IMR-90 (cell line): ENCODE results near the gene PLXNA4. TPM values are rescaled to one million over a fixed set of nuclear protein-coding genes. Genes with fewer than 3 reads are reported as not detected.

ENCODE experiments used
- ATAC-seq: fragments of 200-7000 bp; cut with Tn5 transposase; 2 replicates; pipeline ENCODE4 v1.9.1; 2020; ENCODE audit warnings: low read depth, mild to moderate bottlenecking, moderate library complexity
- BruUV-seq: library from RNA; stranded (reverse); fragments of 400-500 nt; replicated peaks from 2 replicates; lab custom pipeline; 2021; lab: Mats Ljungman, UMichigan
- CTCF ChIA-PET: fragments of 300-600 bp; formaldehyde crosslinking; extraction: SDS; loops from one replicate; lab custom pipeline; 2021; ENCODE audit warnings: antibody characterized with exemption; lab: Yijun Ruan, JAX
- POLR2A ChIA-PET: fragments of 300-600 bp; sonication (Branson Sonifier 250); formaldehyde crosslinking; loops from one replicate; lab custom pipeline; 2022; ENCODE audit warnings: antibody characterized with exemption; ENCODE audit not compliant: unreplicated experiment; lab: Charles Lee
- DNase-seq: peaks from one replicate; pipeline ENCODE4 v3.0.0; 2013
- H2AFZ ChIP-seq: replicated peaks from 2 replicates; pipeline ENCODE3; 2013; ENCODE audit warnings: low read length, mild to moderate bottlenecking; ENCODE audit not compliant: poor library complexity
- H2AK5ac ChIP-seq: 2 replicates; pipeline ENCODE4 v1.6.1; 2013; ENCODE audit warnings: low read depth, low read length, inconsistent platforms
- H2AK9ac ChIP-seq: replicated peaks from 2 replicates; pipeline ENCODE3; 2013; ENCODE audit warnings: mild to moderate bottlenecking, low read depth, low read length, moderate library complexity; ENCODE audit not compliant: poor library complexity
- H2BK120ac ChIP-seq: 2 replicates; pipeline ENCODE4 v1.6.1; 2013; ENCODE audit warnings: low read depth, low read length, inconsistent platforms
- H2BK15ac ChIP-seq: 3 replicates; pipeline ENCODE4 v1.6.1; 2013; ENCODE audit warnings: low read depth, low read length, inconsistent platforms
- H2BK20ac ChIP-seq: 2 replicates; pipeline ENCODE4 v1.6.1; 2013; ENCODE audit warnings: low read depth, mild to moderate bottlenecking, inconsistent platforms, low read length, moderate library complexity
- H2BK5ac ChIP-seq: 2 replicates; pipeline ENCODE4 v1.6.1; 2013; ENCODE audit warnings: mild to moderate bottlenecking, low read depth, low read length, inconsistent platforms; ENCODE audit not compliant: poor library complexity, severe bottlenecking
- H3K14ac ChIP-seq: replicated peaks from 2 replicates; pipeline ENCODE4 v1.6.1; 2013; ENCODE audit warnings: low read depth, low read length, inconsistent platforms
- H3K18ac ChIP-seq: 2 replicates; pipeline ENCODE4 v1.6.1; 2013; ENCODE audit warnings: low read depth, low read length, control low read depth
- H3K23ac ChIP-seq: 2 replicates; pipeline ENCODE4 v1.6.1; 2013; ENCODE audit warnings: low read depth, low read length, inconsistent platforms
- H3K27ac ChIP-seq: 2 replicates; pipeline ENCODE4 v1.5.1; 2013; ENCODE audit warnings: mild to moderate bottlenecking, control low read depth, low read length; ENCODE audit not compliant: insufficient read depth
- H3K27me3 ChIP-seq: 2 replicates; pipeline ENCODE4 v1.6.1; 2013; ENCODE audit warnings: low read length; ENCODE audit not compliant: control insufficient read depth, insufficient read depth
- H3K36me3 ChIP-seq: 2 replicates; pipeline ENCODE4 v1.6.1; 2013; ENCODE audit warnings: low read length, mixed read lengths; ENCODE audit not compliant: control insufficient read depth, insufficient read depth
- H3K4ac ChIP-seq: 2 replicates; pipeline ENCODE4 v1.6.1; 2013; ENCODE audit warnings: low read depth, low read length, inconsistent platforms
- H3K4me1 ChIP-seq: 2 replicates; pipeline ENCODE4 v1.6.1; 2013; ENCODE audit warnings: low read length, mixed read lengths; ENCODE audit not compliant: control insufficient read depth, insufficient read depth
- H3K4me2 ChIP-seq: 2 replicates; pipeline ENCODE4 v1.6.1; 2013; ENCODE audit warnings: low read depth, mild to moderate bottlenecking, control low read depth, low read length, moderate library complexity
- H3K4me3 ChIP-seq: 2 replicates; pipeline ENCODE4 v1.5.1; 2013; ENCODE audit warnings: low read depth, mild to moderate bottlenecking, control low read depth, low read length, moderate library complexity; ENCODE audit not compliant: insufficient read depth
- H3K56ac ChIP-seq: 2 replicates; pipeline ENCODE4 v1.6.1; 2013; ENCODE audit warnings: low read length, inconsistent platforms; ENCODE audit not compliant: insufficient read depth; ENCODE audit errors: extremely low read depth
- H3K79me1 ChIP-seq, 2 experiments: 2 replicates each; pipeline ENCODE4 v1.6.1; 2013; ENCODE audit warnings: low read length in 2 of 2, inconsistent platforms in 1 of 2, low read depth in 1 of 2
- H3K9ac ChIP-seq: 2 replicates; pipeline ENCODE4 v1.6.1; 2013; ENCODE audit warnings: low read depth, low read length, control low read depth
- H3K9me1 ChIP-seq: 2 replicates; pipeline ENCODE4 v1.6.1; 2013; ENCODE audit warnings: low read length, inconsistent platforms; ENCODE audit not compliant: insufficient read depth
- H3K9me3 ChIP-seq: 2 replicates; pipeline ENCODE4 v1.6.1; 2013; ENCODE audit warnings: low read length; ENCODE audit not compliant: control insufficient read depth, insufficient read depth
- H4K20me1 ChIP-seq: 2 replicates; pipeline ENCODE4 v1.6.1; 2013; ENCODE audit warnings: low read length, inconsistent platforms; ENCODE audit not compliant: insufficient read depth
- H4K5ac ChIP-seq: 2 replicates; pipeline ENCODE4 v1.6.1; 2013; ENCODE audit warnings: mild to moderate bottlenecking, low read depth, low read length, control low read depth
- H4K8ac ChIP-seq, 2 experiments: 2 replicates each; pipeline ENCODE4 v1.6.1; 2013; ENCODE audit warnings: low read depth in 2 of 2, low read length in 2 of 2, control low read depth in 1 of 2, inconsistent platforms in 1 of 2
- H4K91ac ChIP-seq: 2 replicates; pipeline ENCODE4 v1.6.1; 2013; ENCODE audit warnings: low read depth, low read length, inconsistent platforms; ENCODE audit not compliant: insufficient read depth
- BHLHE40 ChIP-seq: fragments of 150-350 bp; IDR thresholded peaks from 2 replicates; pipeline ENCODE4 v1.6.1; 2016; ENCODE audit warnings: mild to moderate bottlenecking, low read depth, low read length
- CEBPB ChIP-seq: IDR thresholded peaks from 2 replicates; pipeline ENCODE4 v1.6.1; 2012; ENCODE audit warnings: low read depth, low read length, improper control_type of control experiment
- CHD1 ChIP-seq: IDR thresholded peaks from 2 replicates; pipeline ENCODE4 v1.6.1; 2012; ENCODE audit warnings: low read depth, low read length, improper control_type of control experiment
- CTCF ChIP-seq: conservative IDR thresholded peaks from 2 replicates; pipeline ENCODE4 v1.5.1; 2012; ENCODE audit warnings: mild to moderate bottlenecking, low read depth, low read length, improper control_type of control experiment
- FOS ChIP-seq: fragments of 150-350 bp; IDR thresholded peaks from 2 replicates; pipeline ENCODE4 v1.6.1; 2016; ENCODE audit warnings: low read depth, low read length
- MAFK ChIP-seq: IDR thresholded peaks from 2 replicates; pipeline ENCODE4 v1.6.1; 2012; ENCODE audit warnings: low read depth, low read length, improper control_type of control experiment
- MAZ ChIP-seq: IDR thresholded peaks from 2 replicates; pipeline ENCODE4 v1.6.1; 2012; ENCODE audit warnings: low read depth, mild to moderate bottlenecking, low read length, improper control_type of control experiment, moderate library complexity, borderline replicate concordance
- MXI1 ChIP-seq: IDR thresholded peaks from 2 replicates; pipeline ENCODE4 v1.6.1; 2012; ENCODE audit warnings: low read depth, mild to moderate bottlenecking, low read length, moderate library complexity, borderline replicate concordance
- NFE2L2 ChIP-seq: fragments of 150-350 bp; IDR thresholded peaks from 2 replicates; pipeline ENCODE4 v1.6.1; 2016; ENCODE audit warnings: low read depth, mild to moderate bottlenecking, low read length
- POLR2A ChIP-seq: IDR thresholded peaks from 2 replicates; pipeline ENCODE4 v1.6.1; 2012; ENCODE audit warnings: mild to moderate bottlenecking, low read depth, low read length
- RAD21 ChIP-seq: IDR thresholded peaks from 2 replicates; pipeline ENCODE4 v1.6.1; 2012; ENCODE audit warnings: low read length, improper control_type of control experiment
- RCOR1 ChIP-seq: IDR thresholded peaks from 2 replicates; pipeline ENCODE4 v1.6.1; 2012; ENCODE audit warnings: mild to moderate bottlenecking, low read length, improper control_type of control experiment; ENCODE audit not compliant: insufficient replicate concordance
- RFX5 ChIP-seq: IDR thresholded peaks from 2 replicates; pipeline ENCODE4 v1.8.0; 2012; ENCODE audit warnings: low read depth, mild to moderate bottlenecking, low read length, moderate library complexity
- SMC3 ChIP-seq: fragments of 150-350 bp; IDR thresholded peaks from 2 replicates; pipeline ENCODE4 v1.6.1; 2016; ENCODE audit warnings: low read depth, mild to moderate bottlenecking, antibody characterized with exemption, low read length, moderate library complexity
- WGBS, 2 experiments: methylation state at CpG; one replicate each; pipeline versions ENCODE4 v1.1.5 to v1.1.7; 2013; ENCODE audit warnings: missing lambda C conversion rate in 2 of 2; ENCODE audit not compliant: insufficient read length in 1 of 2; ENCODE audit errors: extremely low coverage in 2 of 2; 5-methylcytosine and 5-hydroxymethylcytosine counted together
- dilution Hi-C: fragments of 300-500 bp; cut with HindIII; formaldehyde crosslinking; loops from one replicate; pipeline ENCODE4 v1.14.3; 2018; ENCODE audit warnings: low sequenced_read_pairs; ENCODE audit not compliant: unreplicated experiment
- in situ Hi-C: fragments of 300-500 bp; cut with MboI; formaldehyde crosslinking; loops from 3 replicates; pipeline ENCODE4 v1.14.3; 2019; ENCODE audit warnings: low sequenced_read_pairs, inconsistent platforms, mixed read lengths
- intact Hi-C: fragments of 100-400 bp; cut with micrococcal nuclease; formaldehyde crosslinking; loops from 2 replicates; pipeline ENCODE4 v1.10.0; 2022
- polyA plus RNA-seq, 3 experiments: library from polyadenylated mRNA; depleted of rRNA; stranded (reverse); fragments of >200 nt; gene quantifications; 2 replicates each; pipeline ENCODE4 v1.2.3, GENCODE V29; 2012; ENCODE audit warnings: low replicate concordance in 1 of 3
- total RNA-seq: library from RNA; depleted of rRNA; stranded (reverse); fragments of >200 nt; gene quantifications from 2 replicates; pipeline ENCODE4 v1.2.3, GENCODE V29; 2012
- TF ChIP-seq, protein P1 (sequence below): fragments of 150-350 bp; IDR thresholded peaks from 2 replicates; pipeline ENCODE4 v1.6.1; 2016; ENCODE audit warnings: low read depth, mild to moderate bottlenecking, low read length, moderate library complexity, borderline replicate concordance
- TF ChIP-seq, protein P2 (sequence below): fragments of 150-350 bp; IDR thresholded peaks from 2 replicates; pipeline ENCODE4 v1.6.1; 2017; ENCODE audit warnings: mild to moderate bottlenecking, antibody characterized with exemption, low read length, low read depth

PLXNA4 gene
- total and polyA plus RNA-seq, 2 of the 4 experiments (the other 2 are of a cell fraction): under 0.01 TPM

GRCh38 chr7:132395361-132395760 lies 180.9 kb downstream of the PLXNA4 start:
- WGBS, 2 experiments: 58% methylated on average over 3 of the region's 4 CpGs; no CpG with 5 or more reads in 1 of the 2 experiments
- intact Hi-C loops (no loop called here), in situ Hi-C loops (no loop called here), dilution Hi-C loops (no loop called here)
- no peaks in the 10 kb centered on the region for H3K27me3 ChIP-seq
- no peak overlapping the region for H3K56ac ChIP-seq
- H3K9ac ChIP-seq: no peak overlapping the region
- H4K91ac ChIP-seq: no peak overlapping the region
- H2AK5ac ChIP-seq: no peak overlapping the region
- H3K27ac ChIP-seq: no peak overlapping the region
- H3K36me3 ChIP-seq: no peaks in the 10 kb centered on the region
- no peak for DNase-seq
- TF ChIP-seq CEBPB (no peak), MAZ (no peak), RFX5 (no peak), BHLHE40 (no peak), NFE2L2 (no peak), MXI1 (no peak), FOS (no peak), POLR2A (no peak), RAD21 (no peak), MAFK (no peak), CTCF (no peak), SMC3 (no peak), CHD1 (no peak), RCOR1 (no peak)
- TF ChIP-seq, protein P1, sequence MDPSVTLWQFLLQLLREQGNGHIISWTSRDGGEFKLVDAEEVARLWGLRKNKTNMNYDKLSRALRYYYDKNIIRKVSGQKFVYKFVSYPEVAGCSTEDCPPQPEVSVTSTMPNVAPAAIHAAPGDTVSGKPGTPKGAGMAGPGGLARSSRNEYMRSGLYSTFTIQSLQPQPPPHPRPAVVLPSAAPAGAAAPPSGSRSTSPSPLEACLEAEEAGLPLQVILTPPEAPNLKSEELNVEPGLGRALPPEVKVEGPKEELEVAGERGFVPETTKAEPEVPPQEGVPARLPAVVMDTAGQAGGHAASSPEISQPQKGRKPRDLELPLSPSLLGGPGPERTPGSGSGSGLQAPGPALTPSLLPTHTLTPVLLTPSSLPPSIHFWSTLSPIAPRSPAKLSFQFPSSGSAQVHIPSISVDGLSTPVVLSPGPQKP: no peak
- TF ChIP-seq, protein P2, sequence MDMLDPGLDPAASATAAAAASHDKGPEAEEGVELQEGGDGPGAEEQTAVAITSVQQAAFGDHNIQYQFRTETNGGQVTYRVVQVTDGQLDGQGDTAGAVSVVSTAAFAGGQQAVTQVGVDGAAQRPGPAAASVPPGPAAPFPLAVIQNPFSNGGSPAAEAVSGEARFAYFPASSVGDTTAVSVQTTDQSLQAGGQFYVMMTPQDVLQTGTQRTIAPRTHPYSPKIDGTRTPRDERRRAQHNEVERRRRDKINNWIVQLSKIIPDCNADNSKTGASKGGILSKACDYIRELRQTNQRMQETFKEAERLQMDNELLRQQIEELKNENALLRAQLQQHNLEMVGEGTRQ: no peak
- no peak overlapping the region for H2BK15ac ChIP-seq
- BruUV-seq: no TSS peak
- no peak overlapping the region for H2BK20ac ChIP-seq
- H3K4ac ChIP-seq: no peak overlapping the region
- H4K20me1 ChIP-seq: no peaks in the 10 kb centered on the region
- H3K23ac ChIP-seq: no peak overlapping the region
- H4K8ac ChIP-seq: no peak overlapping the region
- H2AFZ ChIP-seq: no peak overlapping the region
- no peak for ATAC-seq
- ChIA-PET POLR2A (no interaction called here), CTCF (no interaction called here)
- no peak overlapping the region for H2BK5ac ChIP-seq
- no peak overlapping the region for H3K4me3 ChIP-seq
- no peak overlapping the region for H3K18ac ChIP-seq
- H2BK120ac ChIP-seq: no peak overlapping the region
- no peaks in the 10 kb centered on the region for H3K79me1 ChIP-seq
- H3K9me3 ChIP-seq: no peaks in the 10 kb centered on the region
- H3K4me1 ChIP-seq: no peaks in the 10 kb centered on the region
- H4K5ac ChIP-seq: no peak overlapping the region
- no peak overlapping the region for H3K4me2 ChIP-seq
- no peaks in the 10 kb centered on the region for H3K9me1 ChIP-seq
- no peak overlapping the region for H3K14ac ChIP-seq
- H2AK9ac ChIP-seq: no peak overlapping the region
